Embryonic facial prominence (tissue), 1 donor: Measurements from ENCODE around the gene RSRC1.
"Not testable (repeated sequence)": the region's sequence is repeated elsewhere in the genome, so short reads cannot be mapped to it uniquely, and the experiment has no call there.

Experiments used
- DNase-seq: peaks from one replicate; pipeline ENCODE4 v3.0.0-alpha.2; 2016; ENCODE audit errors: extremely low spot score

The RSRC1 gene

GRCh38 chr3:158329696-158330441 lies 220.0 kb downstream of the RSRC1 start:
- not testable (repeated sequence) for DNase-seq

GRCh38 chr3:158330870-158331269 lies 221.0 kb downstream of the RSRC1 start:
- DNase-seq = no peak

- no peak for DNase-seq
Observed at GRCh38 chr3:158333736-158334135, 223.8 kb downstream of the RSRC1 start.

- DNase-seq = no peak
Observed at GRCh38 chr3:158337110-158337509, 227.2 kb downstream of the RSRC1 start.

- DNase-seq = no peak
Observed at GRCh38 chr3:158339638-158340037, 229.7 kb downstream of the RSRC1 start.

- DNase-seq = not testable (repeated sequence)
Observed at GRCh38 chr3:158340951-158341350, 231.1 kb downstream of the RSRC1 start.

- no peak for DNase-seq
Observed at GRCh38 chr3:158347966-158348365, 238.1 kb downstream of the RSRC1 start.

- DNase-seq = no peak
Observed at GRCh38 chr3:158350971-158351370, 241.1 kb downstream of the RSRC1 start.

GRCh38 chr3:158352551-158352950 lies 242.7 kb downstream of the RSRC1 start:
- DNase-seq = no peak

GRCh38 chr3:158354713-158355112 lies 244.8 kb downstream of the RSRC1 start:
- no peak for DNase-seq

GRCh38 chr3:158355623-158356588 lies 246.0 kb downstream of the RSRC1 start:
- DNase-seq = no peak

- no peak for DNase-seq
Observed at GRCh38 chr3:158359339-158359738, 249.4 kb downstream of the RSRC1 start.

GRCh38 chr3:158360756-158361448 lies 251.0 kb downstream of the RSRC1 start:
- no peak for DNase-seq

- DNase-seq = no peak
Observed at GRCh38 chr3:158368271-158368670, 258.4 kb downstream of the RSRC1 start.

- no peak for DNase-seq
Observed at GRCh38 chr3:158369279-158369678, 259.4 kb downstream of the RSRC1 start.

- no peak for DNase-seq
Observed at GRCh38 chr3:158379517-158379916, 269.6 kb downstream of the RSRC1 start.

GRCh38 chr3:158381262-158381868 lies 271.5 kb downstream of the RSRC1 start:
- DNase-seq = no peak

GRCh38 chr3:158382479-158382878 lies 272.6 kb downstream of the RSRC1 start:
- no peak for DNase-seq

- no peak for DNase-seq
Observed at GRCh38 chr3:158384019-158384418, 274.1 kb downstream of the RSRC1 start.

GRCh38 chr3:158395421-158395820 lies 285.5 kb downstream of the RSRC1 start:
- DNase-seq = no peak

GRCh38 chr3:158402590-158402989 lies 292.7 kb downstream of the RSRC1 start:
- no peak for DNase-seq

- no peak for DNase-seq
Observed at GRCh38 chr3:158403013-158403412, 293.1 kb downstream of the RSRC1 start.
